ENCODE results near the gene SUGT1. TPM values are rescaled to one million over a fixed set of nuclear protein-coding genes. Genes with fewer than 3 reads are reported as not detected.

SUGT1 gene
- total and polyA plus RNA-seq, 2 donors (not counting 3 experiments of a cell fraction or from before 2014, with no cell fraction given): 21.7 to 78.8 TPM

- no peaks in the 10 kb centered on the region for H3K9me1 ChIP-seq (replicated peaks; ENCODE audit: control insufficient read depth, extremely low read depth, insufficient read depth, low read length)
- dilution Hi-C loops (cut with MboI; ENCODE audit: extremely low pct_ligation_motif_present, low sequenced_read_pairs): no loop called here
- H3K27me3 ChIP-seq (ENCODE audit: control insufficient read depth in 2 of 2, insufficient read depth in 2 of 2, low read length in 2 of 2): peaks cover 4 to 7% of the 10 kb centered on the region in 2 experiments
- no peak overlapping the region for H3K4me2 ChIP-seq (ENCODE audit: insufficient read depth, low read length)
- no peak overlapping the region for H3K27ac ChIP-seq (ENCODE audit: insufficient read depth, low read depth, low read length)
- H3K9ac ChIP-seq (replicated peaks; ENCODE audit: extremely low read depth, insufficient read depth, low read length): no peak overlapping the region
- no peak overlapping the region for H2AFZ ChIP-seq (ENCODE audit: low read depth, low read length)
- DNase-seq (ENCODE audit: low read depth, low spot score): no peak
- no peaks in the 10 kb centered on the region for H3K36me3 ChIP-seq (ENCODE audit: control insufficient read depth in 2 of 2, extremely low read depth in 1 of 2, insufficient read depth in 2 of 2, low read length in 2 of 2)
- H3K4me1 ChIP-seq (ENCODE audit: control insufficient read depth, extremely low read depth, insufficient read depth, low read length): no peaks in the 10 kb centered on the region
- FAIRE-seq: no peak
- no peaks in the 10 kb centered on the region for H3K9me3 ChIP-seq (replicated peaks; ENCODE audit: control insufficient read depth, insufficient read depth, low read length)
- ChIA-PET CTCF (interaction anchor here (0.8 to 4.3 kb wide), 2 partner anchors 10 to 24 kb away, joined by 3 to 27 read pairs; no protein-coding TSS in a partner anchor), POLR2A (no interaction called here)
- no peaks in the 10 kb centered on the region for H4K20me1 ChIP-seq (replicated peaks; ENCODE audit: control insufficient read depth, extremely low read depth, insufficient read depth, low read length)
- intact Hi-C loops (cut with micrococcal nuclease): no loop called here
- BruUV-seq (replicated peaks): no TSS peak
- no peaks in the 10 kb centered on the region for H3K79me2 ChIP-seq (ENCODE audit: control insufficient read depth, insufficient read depth, low read length)
- no peak overlapping the region for H3K4me3 ChIP-seq (replicated peaks in 1 of 3; ENCODE audit: insufficient read depth in 1 of 3, low read depth in 1 of 3, low read length in 3 of 3)
- no peak for TF ChIP-seq POLR2A (IDR thresholded peaks at IDR 0.05; ENCODE audit: low read depth, low read length)
- TF ChIP-seq EZH2 (IDR thresholded peaks at IDR 0.05; ENCODE audit: borderline replicate concordance, low read depth, low read length, severe bottlenecking): no peak
- TF ChIP-seq JUN (IDR thresholded peaks at IDR 0.05; ENCODE audit: borderline replicate concordance, insufficient read depth, insufficient read length, low read depth): no peak
- no peak for TF ChIP-seq CTCF (IDR thresholded peaks at IDR 0.05; ENCODE audit: extremely low read depth in 1 of 2, insufficient read depth in 1 of 2, low read depth in 1 of 2, low read length in 2 of 2)
- TF ChIP-seq MAX (IDR thresholded peaks at IDR 0.05; ENCODE audit: insufficient read depth, insufficient read length): no peak
- TF ChIP-seq GATA2 (IDR thresholded peaks at IDR 0.05; ENCODE audit: insufficient read depth, insufficient read length, low read depth, low read length): no peak
- TF ChIP-seq POLR2AphosphoS5 (IDR thresholded peaks at IDR 0.05; ENCODE audit: insufficient read depth, low read depth, low read length): no peak
- no peak for TF ChIP-seq MYC (IDR thresholded peaks at IDR 0.05; ENCODE audit: low read depth, low read length)
- TF ChIP-seq FOS (IDR thresholded peaks at IDR 0.05; ENCODE audit: borderline replicate concordance, insufficient read depth, low read length): no peak
Measured at GRCh38 chr13:52726258-52726657, 73.6 kb downstream of the SUGT1 start.

Measured in endothelial cell of umbilical vein (primary cell).